GM23338 (cell line): ENCODE results near the gene NFIA. TPM values are rescaled to one million over a fixed set of nuclear protein-coding genes. Genes with fewer than 3 reads are reported as not detected.

Experiments used
- ATAC-seq: fragments of 200-7000 bp; cut with Tn5 transposase; 3 replicates; pipeline ENCODE4 v1.9.1; 2020
- DNase-seq: peaks from one replicate; pipeline ENCODE4 v3.0.0-alpha.2; 2015; ENCODE audit warnings: low spot score
- H2AFZ ChIP-seq: fragments of 200-600 bp; sonication (generic); 2 replicates; pipeline ENCODE4 v1.8.0; 2016; ENCODE audit warnings: antibody characterized with exemption, mild to moderate bottlenecking, moderate library complexity
- H3F3A ChIP-seq: fragments of 200-600 bp; sonication (generic); replicated peaks from 2 replicates; pipeline ENCODE4 v1.8.0; 2017; ENCODE audit warnings: antibody characterized with exemption, mixed run types, low read depth
- H3K27ac ChIP-seq: fragments of 200-600 bp; sonication (generic); 2 replicates; pipeline ENCODE4 v1.6.1; 2016; ENCODE audit warnings: low read depth
- H3K27me3 ChIP-seq: fragments of 200-600 bp; sonication (generic); 2 replicates; pipeline ENCODE4 v1.8.0; 2016; ENCODE audit warnings: mild to moderate bottlenecking, mixed run types, moderate library complexity; ENCODE audit not compliant: insufficient read depth
- H3K36me3 ChIP-seq: fragments of 200-600 bp; sonication (generic); 2 replicates; pipeline ENCODE4 v1.8.0; 2016; ENCODE audit warnings: mild to moderate bottlenecking; ENCODE audit not compliant: insufficient read depth
- H3K4me1 ChIP-seq: fragments of 200-600 bp; sonication (generic); 2 replicates; pipeline ENCODE4 v1.8.0; 2016; ENCODE audit warnings: mild to moderate bottlenecking, moderate library complexity; ENCODE audit not compliant: insufficient read depth
- H3K4me2 ChIP-seq: fragments of 200-600 bp; sonication (generic); 2 replicates; pipeline ENCODE4 v1.7.1; 2017; ENCODE audit warnings: mixed run types
- H3K4me3 ChIP-seq: fragments of 200-600 bp; sonication (generic); 2 replicates; pipeline ENCODE4 v1.6.1; 2016; ENCODE audit warnings: mixed run types
- H3K79me2 ChIP-seq: fragments of 200-600 bp; sonication (generic); replicated peaks from 2 replicates; pipeline ENCODE4 v1.8.0; 2017; ENCODE audit warnings: mild to moderate bottlenecking; ENCODE audit not compliant: insufficient read depth
- H3K9me2 ChIP-seq: fragments of 200-600 bp; sonication (generic); 2 replicates; pipeline ENCODE4 v1.8.0; 2017; ENCODE audit not compliant: insufficient read depth
- H4K20me1 ChIP-seq: fragments of 200-600 bp; sonication (generic); replicated peaks from 2 replicates; pipeline ENCODE4 v1.8.0; 2017; ENCODE audit warnings: mild to moderate bottlenecking; ENCODE audit not compliant: insufficient read depth
- H3K27ac Mint-ChIP-seq: 2 replicates; pipeline ENCODE4 v1.8.0; 2020; ENCODE audit warnings: inconsistent platforms, mild to moderate bottlenecking, moderate library complexity, mixed read lengths
- H3K27me3 Mint-ChIP-seq: 3 replicates; pipeline ENCODE4 v1.8.0; 2022; ENCODE audit warnings: low read depth, mild to moderate bottlenecking, moderate library complexity, mixed read lengths, inconsistent platforms; ENCODE audit not compliant: insufficient read depth, poor library complexity
- H3K36me3 Mint-ChIP-seq: 3 replicates; pipeline ENCODE4 v1.8.0; 2021; ENCODE audit warnings: low read depth, mild to moderate bottlenecking, inconsistent platforms, moderate library complexity, mixed read lengths
- H3K4me1 Mint-ChIP-seq: 3 replicates; pipeline ENCODE4 v1.8.0; 2020; ENCODE audit warnings: mild to moderate bottlenecking, inconsistent platforms, mixed read lengths
- H3K4me3 Mint-ChIP-seq: 3 replicates; pipeline ENCODE4 v1.8.0; 2021; ENCODE audit warnings: moderate library complexity, mild to moderate bottlenecking, inconsistent platforms, mixed read lengths
- H3K9me3 Mint-ChIP-seq: 3 replicates; pipeline ENCODE4 v1.8.0; 2020; ENCODE audit warnings: moderate library complexity, mild to moderate bottlenecking, inconsistent platforms, mixed read lengths
- CREB1 ChIP-seq: fragments of 250-450 bp; sonication (Bioruptor Pico); IDR thresholded peaks from 2 replicates; pipeline ENCODE4 v1.5.0; 2020; ENCODE audit warnings: low read depth, mild to moderate bottlenecking, moderate library complexity
- EZH2phosphoT487 ChIP-seq: fragments of 200-600 bp; sonication (generic); IDR thresholded peaks from one replicate; pipeline ENCODE4 v1.8.1; 2018; ENCODE audit warnings: antibody characterized with exemption; ENCODE audit not compliant: unreplicated experiment
- JUNB ChIP-seq: IDR thresholded peaks from one replicate; pipeline ENCODE4 v1.6.1; 2016; ENCODE audit warnings: antibody characterized with exemption; ENCODE audit not compliant: unreplicated experiment
- NANOG ChIP-seq: IDR thresholded peaks from 2 replicates; pipeline ENCODE4 v1.6.1; 2016; ENCODE audit warnings: antibody characterized with exemption, borderline replicate concordance
- STAT1 ChIP-seq: IDR thresholded peaks from one replicate; pipeline ENCODE4 v1.6.1; 2016; ENCODE audit warnings: antibody characterized with exemption; ENCODE audit not compliant: unreplicated experiment
- ZNF114 ChIP-seq: fragments of 250-450 bp; sonication (Bioruptor Pico); IDR thresholded peaks from 2 replicates; pipeline ENCODE4 v1.5.0; 2020; ENCODE audit warnings: mild to moderate bottlenecking, moderate library complexity
- ZNF331 ChIP-seq: fragments of 250-450 bp; sonication (Bioruptor Pico); IDR thresholded peaks from 2 replicates; pipeline ENCODE4 v1.5.0; 2020; ENCODE audit warnings: low read depth, mild to moderate bottlenecking, moderate library complexity
- polyA plus RNA-seq: library from polyadenylated mRNA; unstranded; fragments of >200 nt; fragmentation: Nextera tagmentation; extraction: Ambion mirVana; gene quantifications from 2 replicates; pipeline ENCODE4 v1.2.1, GENCODE V29; 2016
- total RNA-seq: library from RNA; depleted of rRNA; stranded (reverse); fragments of >200 nt; shearing (Covaris generic); gene quantifications from 2 replicates; pipeline ENCODE4 v1.2.3, GENCODE V29; 2014
- TF ChIP-seq, protein P1 (sequence below), 2 experiments: fragments of 200-600 bp in 1 of 2; sonication (generic) in 1 of 2; conservative IDR thresholded peaks; 2 replicates each; pipeline versions ENCODE4 v1.5.1 to v1.6.1; 2016 to 2017; ENCODE audit warnings: antibody characterized with exemption in 2 of 2, low read depth in 2 of 2, mild to moderate bottlenecking in 2 of 2, moderate library complexity in 1 of 2
- TF ChIP-seq, protein P2 (sequence below): IDR thresholded peaks from 2 replicates; pipeline ENCODE4 v1.6.1; 2016; ENCODE audit warnings: antibody characterized with exemption

The NFIA gene
- total and polyA plus RNA-seq, 2 experiments from 2014 or later: 0.97 to 2.3 TPM

- H3K36me3 ChIP-seq: no peaks in the 10 kb centered on the region
Measured at GRCh38 chr1:61327436-61327835, 245.1 kb downstream of the NFIA start.

GRCh38 chr1:61329556-61329955, 247.2 kb downstream of the NFIA start:
- Histone ChIP-seq H3K27ac (no peak overlapping the region), H3F3A (no peaks in the 10 kb centered on the region), H3K27me3 (no peaks in the 10 kb centered on the region), H2AFZ (no peak overlapping the region), H3K9me2 (peaks cover 5% of the 10 kb centered on the region; the same call in 1 of the 2 replicates), H3K79me2 (no peaks in the 10 kb centered on the region), H3K4me1 (no peaks in the 10 kb centered on the region), H3K36me3 (no peaks in the 10 kb centered on the region), H3K4me3 (no peak overlapping the region), H4K20me1 (no peaks in the 10 kb centered on the region), H3K4me2 (no peak overlapping the region)
- Mint-ChIP-seq H3K9me3 (no peaks in the 10 kb centered on the region), H3K27ac (no peak overlapping the region), H3K4me1 (no peaks in the 10 kb centered on the region), H3K4me3 (no peak overlapping the region), H3K27me3 (no peaks in the 10 kb centered on the region), H3K36me3 (no peaks in the 10 kb centered on the region)
- DNase-seq (no peak), ATAC-seq (no peak)
- TF ChIP-seq, protein P1, sequence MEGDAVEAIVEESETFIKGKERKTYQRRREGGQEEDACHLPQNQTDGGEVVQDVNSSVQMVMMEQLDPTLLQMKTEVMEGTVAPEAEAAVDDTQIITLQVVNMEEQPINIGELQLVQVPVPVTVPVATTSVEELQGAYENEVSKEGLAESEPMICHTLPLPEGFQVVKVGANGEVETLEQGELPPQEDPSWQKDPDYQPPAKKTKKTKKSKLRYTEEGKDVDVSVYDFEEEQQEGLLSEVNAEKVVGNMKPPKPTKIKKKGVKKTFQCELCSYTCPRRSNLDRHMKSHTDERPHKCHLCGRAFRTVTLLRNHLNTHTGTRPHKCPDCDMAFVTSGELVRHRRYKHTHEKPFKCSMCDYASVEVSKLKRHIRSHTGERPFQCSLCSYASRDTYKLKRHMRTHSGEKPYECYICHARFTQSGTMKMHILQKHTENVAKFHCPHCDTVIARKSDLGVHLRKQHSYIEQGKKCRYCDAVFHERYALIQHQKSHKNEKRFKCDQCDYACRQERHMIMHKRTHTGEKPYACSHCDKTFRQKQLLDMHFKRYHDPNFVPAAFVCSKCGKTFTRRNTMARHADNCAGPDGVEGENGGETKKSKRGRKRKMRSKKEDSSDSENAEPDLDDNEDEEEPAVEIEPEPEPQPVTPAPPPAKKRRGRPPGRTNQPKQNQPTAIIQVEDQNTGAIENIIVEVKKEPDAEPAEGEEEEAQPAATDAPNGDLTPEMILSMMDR (conservative IDR thresholded peaks at IDR 0.05; ENCODE audit: low read depth in 2 of 2): no peak
- no peak for TF ChIP-seq EZH2phosphoT487
- no peak for TF ChIP-seq ZNF331 (CRISPR knock-in tag)
- TF ChIP-seq, protein P2, sequence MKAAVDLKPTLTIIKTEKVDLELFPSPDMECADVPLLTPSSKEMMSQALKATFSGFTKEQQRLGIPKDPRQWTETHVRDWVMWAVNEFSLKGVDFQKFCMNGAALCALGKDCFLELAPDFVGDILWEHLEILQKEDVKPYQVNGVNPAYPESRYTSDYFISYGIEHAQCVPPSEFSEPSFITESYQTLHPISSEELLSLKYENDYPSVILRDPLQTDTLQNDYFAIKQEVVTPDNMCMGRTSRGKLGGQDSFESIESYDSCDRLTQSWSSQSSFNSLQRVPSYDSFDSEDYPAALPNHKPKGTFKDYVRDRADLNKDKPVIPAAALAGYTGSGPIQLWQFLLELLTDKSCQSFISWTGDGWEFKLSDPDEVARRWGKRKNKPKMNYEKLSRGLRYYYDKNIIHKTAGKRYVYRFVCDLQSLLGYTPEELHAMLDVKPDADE: no peak
- TF ChIP-seq CREB1 (CRISPR knock-in tag): no peak
- no peak for TF ChIP-seq STAT1
- no peak for TF ChIP-seq ZNF114 (CRISPR knock-in tag)
- no peak for TF ChIP-seq NANOG

More at GRCh38 chr1:61327436-61327835, 245.1 kb downstream of the NFIA start:
- no peak overlapping the region for H3K4me2 ChIP-seq
- H3K4me1 ChIP-seq: no peaks in the 10 kb centered on the region
- H3K79me2 ChIP-seq: no peaks in the 10 kb centered on the region
- H3K9me2 ChIP-seq: peaks cover 5% of the 10 kb centered on the region; the same call in 1 of the 2 replicates
- H4K20me1 ChIP-seq: no peaks in the 10 kb centered on the region
- no peak overlapping the region for H3K4me3 ChIP-seq
- DNase-seq: no peak
- no peak for ATAC-seq
- Mint-ChIP-seq H3K27me3 (no peaks in the 10 kb centered on the region), H3K36me3 (no peaks in the 10 kb centered on the region), H3K27ac (no peak overlapping the region), H3K4me1 (no peaks in the 10 kb centered on the region; the same call in 2 of the 3 replicates), H3K4me3 (no peak overlapping the region), H3K9me3 (no peaks in the 10 kb centered on the region)
- no peak overlapping the region for H3K27ac ChIP-seq
- TF ChIP-seq, protein P1 (conservative IDR thresholded peaks at IDR 0.05; ENCODE audit: low read depth in 2 of 2): no peak
- TF ChIP-seq STAT1 (no peak), ZNF331 (CRISPR knock-in tag) (no peak), JUNB (no peak)
- TF ChIP-seq, protein P2: no peak
- no peaks in the 10 kb centered on the region for H3F3A ChIP-seq
- no peaks in the 10 kb centered on the region for H3K27me3 ChIP-seq
- no peak overlapping the region for H2AFZ ChIP-seq
